ENCODE data around the gene PSMG3. TPM values are rescaled to one million over a fixed set of nuclear protein-coding genes. Genes with fewer than 3 reads are reported as not detected.
A peak's percentile ranks its signal among the peaks of the same experiment; 100 is the strongest.

The PSMG3 gene
- total RNA-seq, 3 donors from 2014 or later (not counting 1 experiment from before 2014, with no cell fraction given): 19.0 to 21.4 (median 20.5) TPM

DNA sequence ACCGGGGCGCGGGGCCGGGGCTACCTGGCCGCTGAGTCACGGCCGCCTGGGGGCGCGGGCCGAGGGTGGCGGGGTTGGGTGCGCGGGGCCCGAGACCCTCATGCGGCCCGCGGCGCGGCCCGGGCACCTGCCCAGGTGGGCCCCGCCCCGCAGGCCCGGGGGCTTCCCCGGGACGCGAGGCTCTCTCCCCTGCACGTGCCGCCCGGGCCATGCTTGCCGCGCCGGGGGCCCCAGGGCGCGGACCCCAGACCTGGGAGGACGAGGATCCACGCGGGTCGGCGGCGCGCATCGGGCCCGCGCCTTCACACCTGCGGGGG lies 38.9 kb downstream of the PSMG3 start:
- Histone ChIP-seq H3K27me3 (ENCODE audit: control insufficient read depth, insufficient read depth, low read length) (no peaks in the 10 kb centered on the region), H3K9me3 (ENCODE audit: control insufficient read depth, insufficient read depth, low read length) (no peaks in the 10 kb centered on the region), H3K4me3 (ENCODE audit: low read length) (no peak overlapping the region), H3K27ac (ENCODE audit: low read length) (no peak overlapping the region), H3K36me3 (ENCODE audit: control insufficient read depth, insufficient read depth, low read length) (no peaks in the 10 kb centered on the region), H3K4me1 (ENCODE audit: control insufficient read depth, insufficient read depth, low read length) (peaks cover 43% of the 10 kb centered on the region)
- no peak overlapping the region for H3K4me3 Mint-ChIP-seq
- no peak overlapping the region for H3K27ac Mint-ChIP-seq
- peaks cover 0 to 8% of the 10 kb centered on the region in 2 donors for H3K27me3 Mint-ChIP-seq (ENCODE audit: low read depth in 2 of 2)
- intact Hi-C loops (cut with micrococcal nuclease): loop anchor here (5.0 kb wide), 1 partner anchor 609 kb away; no protein-coding TSS in a partner anchor
- under 1% methylated on average over 45 of the region's 45 CpGs for WGBS (ENCODE audit: insufficient coverage)
- no peaks in the 10 kb centered on the region for H3K9me3 Mint-ChIP-seq
- H3K36me3 Mint-ChIP-seq: no peaks in the 10 kb centered on the region
- peak; percentile 30 to 49 (median 41) for ATAC-seq
- TF ChIP-seq, protein P1, sequence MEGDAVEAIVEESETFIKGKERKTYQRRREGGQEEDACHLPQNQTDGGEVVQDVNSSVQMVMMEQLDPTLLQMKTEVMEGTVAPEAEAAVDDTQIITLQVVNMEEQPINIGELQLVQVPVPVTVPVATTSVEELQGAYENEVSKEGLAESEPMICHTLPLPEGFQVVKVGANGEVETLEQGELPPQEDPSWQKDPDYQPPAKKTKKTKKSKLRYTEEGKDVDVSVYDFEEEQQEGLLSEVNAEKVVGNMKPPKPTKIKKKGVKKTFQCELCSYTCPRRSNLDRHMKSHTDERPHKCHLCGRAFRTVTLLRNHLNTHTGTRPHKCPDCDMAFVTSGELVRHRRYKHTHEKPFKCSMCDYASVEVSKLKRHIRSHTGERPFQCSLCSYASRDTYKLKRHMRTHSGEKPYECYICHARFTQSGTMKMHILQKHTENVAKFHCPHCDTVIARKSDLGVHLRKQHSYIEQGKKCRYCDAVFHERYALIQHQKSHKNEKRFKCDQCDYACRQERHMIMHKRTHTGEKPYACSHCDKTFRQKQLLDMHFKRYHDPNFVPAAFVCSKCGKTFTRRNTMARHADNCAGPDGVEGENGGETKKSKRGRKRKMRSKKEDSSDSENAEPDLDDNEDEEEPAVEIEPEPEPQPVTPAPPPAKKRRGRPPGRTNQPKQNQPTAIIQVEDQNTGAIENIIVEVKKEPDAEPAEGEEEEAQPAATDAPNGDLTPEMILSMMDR (IDR thresholded peaks at IDR 0.05): no peak
- peak in 1 of 2 donors; percentile 77 for DNase-seq
- H3K4me1 Mint-ChIP-seq: peaks cover 19 to 27% of the 10 kb centered on the region in 2 donors

GRCh38 chr7:1529383-1530116 lies 40.3 kb downstream of the PSMG3 start:
- intact Hi-C loops (cut with micrococcal nuclease): loop anchor here (5.0 kb wide), 1 partner anchor 607 kb away; no protein-coding TSS in a partner anchor
- Mint-ChIP-seq H3K4me1 (peaks cover 19 to 27% of the 10 kb centered on the region in 2 donors), H3K27ac (peak overlapping the region; percentile 45 to 70), H3K4me3 (peak overlapping the region; percentile 63), H3K9me3 (no peaks in the 10 kb centered on the region), H3K27me3 (ENCODE audit: low read depth in 2 of 2) (peaks cover 0 to 12% of the 10 kb centered on the region in 2 donors), H3K36me3 (no peaks in the 10 kb centered on the region)
- Histone ChIP-seq H3K27ac (ENCODE audit: low read length) (no peak overlapping the region), H3K4me1 (ENCODE audit: control insufficient read depth, insufficient read depth, low read length) (peaks cover 40% of the 10 kb centered on the region), H3K4me3 (ENCODE audit: low read length) (no peak overlapping the region), H3K9me3 (ENCODE audit: control insufficient read depth, insufficient read depth, low read length) (no peaks in the 10 kb centered on the region), H3K27me3 (ENCODE audit: control insufficient read depth, insufficient read depth, low read length) (no peaks in the 10 kb centered on the region), H3K36me3 (ENCODE audit: control insufficient read depth, insufficient read depth, low read length) (no peaks in the 10 kb centered on the region)
- TF ChIP-seq, protein P1 (IDR thresholded peaks at IDR 0.05): no peak
- 73% methylated on average over 21 of the region's 21 CpGs for WGBS (ENCODE audit: insufficient coverage)
- ATAC-seq (no peak), DNase-seq (no peak)

DNA sequence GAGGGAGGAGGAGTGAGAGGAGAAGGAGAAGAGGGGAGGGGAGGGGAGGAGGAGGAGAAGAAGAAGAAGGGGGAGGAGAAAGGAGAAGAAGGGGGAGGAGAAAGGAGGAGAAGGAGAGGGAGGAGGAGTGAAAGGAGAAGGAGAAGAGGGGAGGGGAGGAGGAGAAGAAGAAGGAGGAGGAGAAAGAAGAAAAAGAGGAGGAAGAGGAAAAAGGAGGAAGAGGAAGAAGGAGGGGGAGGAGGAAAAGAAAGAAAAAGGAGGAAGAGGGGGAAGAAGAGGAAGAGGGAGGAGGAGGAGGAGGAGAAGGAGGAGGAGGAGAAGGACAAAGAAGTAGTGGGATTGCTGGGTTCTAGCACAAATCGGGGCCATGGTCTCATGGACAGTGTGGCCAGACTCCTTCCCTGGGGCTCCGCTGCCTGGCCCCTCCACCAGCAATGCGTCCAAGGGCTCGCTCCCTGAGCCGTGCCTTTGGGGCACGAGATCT lies 43.5 kb downstream of the PSMG3 start:
- no peaks in the 10 kb centered on the region for H3K4me1 Mint-ChIP-seq
- Histone ChIP-seq H3K4me1 (ENCODE audit: control insufficient read depth, insufficient read depth, low read length) (peaks cover 8% of the 10 kb centered on the region), H3K36me3 (ENCODE audit: control insufficient read depth, insufficient read depth, low read length) (no peaks in the 10 kb centered on the region), H3K4me3 (ENCODE audit: low read length) (no peak overlapping the region), H3K27ac (ENCODE audit: low read length) (no peak overlapping the region), H3K9me3 (ENCODE audit: control insufficient read depth, insufficient read depth, low read length) (no peaks in the 10 kb centered on the region), H3K27me3 (ENCODE audit: control insufficient read depth, insufficient read depth, low read length) (no peaks in the 10 kb centered on the region)
- no peaks in the 10 kb centered on the region for H3K36me3 Mint-ChIP-seq
- 92% methylated on average over 6 of the region's 6 CpGs for WGBS (ENCODE audit: insufficient coverage)
- DNase-seq: no peak
- no peak overlapping the region for H3K27ac Mint-ChIP-seq
- intact Hi-C loops (cut with micrococcal nuclease): no loop called here
- H3K27me3 Mint-ChIP-seq (ENCODE audit: low read depth in 2 of 2): peaks cover 0 to 12% of the 10 kb centered on the region in 2 donors
- no peak overlapping the region for H3K4me3 Mint-ChIP-seq
- no peak for ATAC-seq
- TF ChIP-seq, protein P1 (IDR thresholded peaks at IDR 0.05): no peak
- H3K9me3 Mint-ChIP-seq: no peaks in the 10 kb centered on the region
